OCI-LY7 (cell line): Measurements from ENCODE around the gene OR10C1.

Experiments used
- EZH2phosphoT487 ChIP-seq: fragments of 200-600 bp; sonication (generic); IDR thresholded peaks from 2 replicates; pipeline ENCODE4 v1.6.1; 2018; ENCODE audit warnings: low read depth, borderline replicate concordance, mild to moderate bottlenecking, mixed run types, antibody characterized with exemption, low read length, moderate library complexity, mixed read lengths
- TF ChIP-seq, protein P1 (sequence below): fragments of 200-600 bp; sonication (generic); conservative IDR thresholded peaks from 2 replicates; pipeline ENCODE4 v1.5.1; 2014; ENCODE audit warnings: mild to moderate bottlenecking, antibody characterized with exemption, low read length, moderate library complexity, mixed read lengths

DNA sequence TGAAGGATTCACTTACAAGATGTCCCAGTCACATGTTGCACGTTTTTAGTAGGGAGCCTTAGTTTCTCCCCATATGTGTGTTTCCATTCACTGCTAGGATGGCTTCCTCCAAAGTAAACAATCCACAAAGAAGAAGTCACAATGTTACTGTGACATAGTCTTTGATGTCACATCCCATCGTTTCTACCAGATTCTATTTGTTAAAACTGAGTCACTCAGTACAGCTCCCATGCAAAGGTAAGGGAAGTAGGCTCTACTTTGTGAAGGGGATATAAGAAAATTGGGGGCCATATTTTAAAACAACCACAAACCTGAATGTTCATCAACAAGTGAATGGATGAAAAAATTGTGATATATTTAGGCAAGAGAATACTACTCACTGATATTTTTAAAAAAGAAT, 17.9 kb downstream of the OR10C1 start, which contains the start of the genes OR11A1 and OR2H1:
- TF ChIP-seq, protein P1, sequence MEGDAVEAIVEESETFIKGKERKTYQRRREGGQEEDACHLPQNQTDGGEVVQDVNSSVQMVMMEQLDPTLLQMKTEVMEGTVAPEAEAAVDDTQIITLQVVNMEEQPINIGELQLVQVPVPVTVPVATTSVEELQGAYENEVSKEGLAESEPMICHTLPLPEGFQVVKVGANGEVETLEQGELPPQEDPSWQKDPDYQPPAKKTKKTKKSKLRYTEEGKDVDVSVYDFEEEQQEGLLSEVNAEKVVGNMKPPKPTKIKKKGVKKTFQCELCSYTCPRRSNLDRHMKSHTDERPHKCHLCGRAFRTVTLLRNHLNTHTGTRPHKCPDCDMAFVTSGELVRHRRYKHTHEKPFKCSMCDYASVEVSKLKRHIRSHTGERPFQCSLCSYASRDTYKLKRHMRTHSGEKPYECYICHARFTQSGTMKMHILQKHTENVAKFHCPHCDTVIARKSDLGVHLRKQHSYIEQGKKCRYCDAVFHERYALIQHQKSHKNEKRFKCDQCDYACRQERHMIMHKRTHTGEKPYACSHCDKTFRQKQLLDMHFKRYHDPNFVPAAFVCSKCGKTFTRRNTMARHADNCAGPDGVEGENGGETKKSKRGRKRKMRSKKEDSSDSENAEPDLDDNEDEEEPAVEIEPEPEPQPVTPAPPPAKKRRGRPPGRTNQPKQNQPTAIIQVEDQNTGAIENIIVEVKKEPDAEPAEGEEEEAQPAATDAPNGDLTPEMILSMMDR = no peak
- TF ChIP-seq EZH2phosphoT487 = no peak
